Measurements from ENCODE around the gene UCP3.

DNA sequence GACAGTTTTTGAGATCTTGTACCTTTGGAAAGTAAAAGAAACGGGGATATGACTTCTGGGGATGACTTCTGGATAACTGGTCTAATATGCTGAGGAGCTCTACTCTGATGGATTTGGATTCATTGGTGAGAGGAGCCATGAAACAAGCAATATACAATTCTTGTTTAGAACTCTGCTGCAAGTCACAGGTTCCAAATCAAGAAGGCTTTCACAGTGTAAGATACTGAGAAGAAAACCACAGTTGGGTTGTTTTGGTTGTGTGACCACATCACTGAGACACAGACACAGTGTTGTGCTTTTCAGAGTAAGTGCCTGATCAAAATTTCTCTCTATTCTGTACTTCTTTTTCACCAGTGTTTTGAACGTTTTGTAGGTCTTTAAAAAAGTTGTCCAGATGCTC, 13.2 kb downstream of the UCP3 start:
- TF ChIP-seq EZH2 (IDR thresholded peaks at IDR 0.05; ENCODE audit: low read length, unreplicated experiment) (no peak), EZH2phosphoT487 (IDR thresholded peaks at IDR 0.05; ENCODE audit: borderline replicate concordance, low read length) (no peak)
- TF ChIP-seq, protein P1, sequence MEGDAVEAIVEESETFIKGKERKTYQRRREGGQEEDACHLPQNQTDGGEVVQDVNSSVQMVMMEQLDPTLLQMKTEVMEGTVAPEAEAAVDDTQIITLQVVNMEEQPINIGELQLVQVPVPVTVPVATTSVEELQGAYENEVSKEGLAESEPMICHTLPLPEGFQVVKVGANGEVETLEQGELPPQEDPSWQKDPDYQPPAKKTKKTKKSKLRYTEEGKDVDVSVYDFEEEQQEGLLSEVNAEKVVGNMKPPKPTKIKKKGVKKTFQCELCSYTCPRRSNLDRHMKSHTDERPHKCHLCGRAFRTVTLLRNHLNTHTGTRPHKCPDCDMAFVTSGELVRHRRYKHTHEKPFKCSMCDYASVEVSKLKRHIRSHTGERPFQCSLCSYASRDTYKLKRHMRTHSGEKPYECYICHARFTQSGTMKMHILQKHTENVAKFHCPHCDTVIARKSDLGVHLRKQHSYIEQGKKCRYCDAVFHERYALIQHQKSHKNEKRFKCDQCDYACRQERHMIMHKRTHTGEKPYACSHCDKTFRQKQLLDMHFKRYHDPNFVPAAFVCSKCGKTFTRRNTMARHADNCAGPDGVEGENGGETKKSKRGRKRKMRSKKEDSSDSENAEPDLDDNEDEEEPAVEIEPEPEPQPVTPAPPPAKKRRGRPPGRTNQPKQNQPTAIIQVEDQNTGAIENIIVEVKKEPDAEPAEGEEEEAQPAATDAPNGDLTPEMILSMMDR (conservative IDR thresholded peaks at IDR 0.05; ENCODE audit: low read depth, low read length), result no peak

All from PC-3 (cell line).